GM23338 (cell line): ENCODE data around the gene GJA4. TPM values are rescaled to one million over a fixed set of nuclear protein-coding genes. Genes with fewer than 3 reads are reported as not detected.

ENCODE experiments used
- ATAC-seq: fragments of 200-7000 bp; cut with Tn5 transposase; 3 replicates; pipeline ENCODE4 v1.9.1; 2020
- DNase-seq: peaks from one replicate; pipeline ENCODE4 v3.0.0-alpha.2; 2015; ENCODE audit warnings: low spot score
- H2AFZ ChIP-seq: fragments of 200-600 bp; sonication (generic); 2 replicates; pipeline ENCODE4 v1.8.0; 2016; ENCODE audit warnings: antibody characterized with exemption, mild to moderate bottlenecking, moderate library complexity
- H3F3A ChIP-seq: fragments of 200-600 bp; sonication (generic); replicated peaks from 2 replicates; pipeline ENCODE4 v1.8.0; 2017; ENCODE audit warnings: antibody characterized with exemption, mixed run types, low read depth
- H3K27ac ChIP-seq: fragments of 200-600 bp; sonication (generic); 2 replicates; pipeline ENCODE4 v1.6.1; 2016; ENCODE audit warnings: low read depth
- H3K27me3 ChIP-seq: fragments of 200-600 bp; sonication (generic); 2 replicates; pipeline ENCODE4 v1.8.0; 2016; ENCODE audit warnings: mild to moderate bottlenecking, mixed run types, moderate library complexity; ENCODE audit not compliant: insufficient read depth
- H3K36me3 ChIP-seq: fragments of 200-600 bp; sonication (generic); 2 replicates; pipeline ENCODE4 v1.8.0; 2016; ENCODE audit warnings: mild to moderate bottlenecking; ENCODE audit not compliant: insufficient read depth
- H3K4me1 ChIP-seq: fragments of 200-600 bp; sonication (generic); 2 replicates; pipeline ENCODE4 v1.8.0; 2016; ENCODE audit warnings: mild to moderate bottlenecking, moderate library complexity; ENCODE audit not compliant: insufficient read depth
- H3K4me2 ChIP-seq: fragments of 200-600 bp; sonication (generic); 2 replicates; pipeline ENCODE4 v1.7.1; 2017; ENCODE audit warnings: mixed run types
- H3K4me3 ChIP-seq: fragments of 200-600 bp; sonication (generic); 2 replicates; pipeline ENCODE4 v1.6.1; 2016; ENCODE audit warnings: mixed run types
- H3K79me2 ChIP-seq: fragments of 200-600 bp; sonication (generic); replicated peaks from 2 replicates; pipeline ENCODE4 v1.8.0; 2017; ENCODE audit warnings: mild to moderate bottlenecking; ENCODE audit not compliant: insufficient read depth
- H3K9me2 ChIP-seq: fragments of 200-600 bp; sonication (generic); 2 replicates; pipeline ENCODE4 v1.8.0; 2017; ENCODE audit not compliant: insufficient read depth
- H4K20me1 ChIP-seq: fragments of 200-600 bp; sonication (generic); replicated peaks from 2 replicates; pipeline ENCODE4 v1.8.0; 2017; ENCODE audit warnings: mild to moderate bottlenecking; ENCODE audit not compliant: insufficient read depth
- H3K27ac Mint-ChIP-seq: 2 replicates; pipeline ENCODE4 v1.8.0; 2020; ENCODE audit warnings: inconsistent platforms, mild to moderate bottlenecking, moderate library complexity, mixed read lengths
- H3K27me3 Mint-ChIP-seq: 3 replicates; pipeline ENCODE4 v1.8.0; 2022; ENCODE audit warnings: low read depth, mild to moderate bottlenecking, moderate library complexity, mixed read lengths, inconsistent platforms; ENCODE audit not compliant: insufficient read depth, poor library complexity
- H3K36me3 Mint-ChIP-seq: 3 replicates; pipeline ENCODE4 v1.8.0; 2021; ENCODE audit warnings: low read depth, mild to moderate bottlenecking, inconsistent platforms, moderate library complexity, mixed read lengths
- H3K4me1 Mint-ChIP-seq: 3 replicates; pipeline ENCODE4 v1.8.0; 2020; ENCODE audit warnings: mild to moderate bottlenecking, inconsistent platforms, mixed read lengths
- H3K4me3 Mint-ChIP-seq: 3 replicates; pipeline ENCODE4 v1.8.0; 2021; ENCODE audit warnings: moderate library complexity, mild to moderate bottlenecking, inconsistent platforms, mixed read lengths
- H3K9me3 Mint-ChIP-seq: 3 replicates; pipeline ENCODE4 v1.8.0; 2020; ENCODE audit warnings: moderate library complexity, mild to moderate bottlenecking, inconsistent platforms, mixed read lengths
- CREB1 ChIP-seq: fragments of 250-450 bp; sonication (Bioruptor Pico); IDR thresholded peaks from 2 replicates; pipeline ENCODE4 v1.5.0; 2020; ENCODE audit warnings: low read depth, mild to moderate bottlenecking, moderate library complexity
- CTCF ChIP-seq, 2 experiments: fragments of 200-600 bp in 1 of 2; sonication (generic) in 1 of 2; conservative IDR thresholded peaks; 2 replicates each; pipeline versions ENCODE4 v1.5.1 to v1.6.1; 2016 to 2017; ENCODE audit warnings: antibody characterized with exemption in 2 of 2, low read depth in 2 of 2, mild to moderate bottlenecking in 2 of 2, moderate library complexity in 1 of 2
- EZH2 ChIP-seq: fragments of 200-600 bp; sonication (generic); IDR thresholded peaks from one replicate; pipeline ENCODE4 v1.8.0; 2017; ENCODE audit warnings: antibody characterized with exemption, mild to moderate bottlenecking, low read depth; ENCODE audit not compliant: unreplicated experiment
- JUNB ChIP-seq: IDR thresholded peaks from one replicate; pipeline ENCODE4 v1.6.1; 2016; ENCODE audit warnings: antibody characterized with exemption; ENCODE audit not compliant: unreplicated experiment
- POLR2AphosphoS5 ChIP-seq: IDR thresholded peaks from 2 replicates; pipeline ENCODE4 v1.6.1; 2016; ENCODE audit warnings: antibody characterized with exemption, low read depth
- STAT1 ChIP-seq: IDR thresholded peaks from one replicate; pipeline ENCODE4 v1.6.1; 2016; ENCODE audit warnings: antibody characterized with exemption; ENCODE audit not compliant: unreplicated experiment
- ZNF114 ChIP-seq: fragments of 250-450 bp; sonication (Bioruptor Pico); IDR thresholded peaks from 2 replicates; pipeline ENCODE4 v1.5.0; 2020; ENCODE audit warnings: mild to moderate bottlenecking, moderate library complexity
- ZNF331 ChIP-seq: fragments of 250-450 bp; sonication (Bioruptor Pico); IDR thresholded peaks from 2 replicates; pipeline ENCODE4 v1.5.0; 2020; ENCODE audit warnings: low read depth, mild to moderate bottlenecking, moderate library complexity
- ZNF462 ChIP-seq: fragments of 250-450 bp; sonication (Bioruptor Pico); IDR thresholded peaks from 2 replicates; pipeline ENCODE4 v1.5.0; 2020; ENCODE audit warnings: mild to moderate bottlenecking, moderate library complexity
- polyA plus RNA-seq: library from polyadenylated mRNA; unstranded; fragments of >200 nt; fragmentation: Nextera tagmentation; extraction: Ambion mirVana; gene quantifications from 2 replicates; pipeline ENCODE4 v1.2.1, GENCODE V29; 2016
- total RNA-seq: library from RNA; depleted of rRNA; stranded (reverse); fragments of >200 nt; shearing (Covaris generic); gene quantifications from 2 replicates; pipeline ENCODE4 v1.2.3, GENCODE V29; 2014
- TF ChIP-seq, protein P1 (sequence below): IDR thresholded peaks from one replicate; pipeline ENCODE4 v1.6.1; 2018; ENCODE audit warnings: antibody characterized with exemption; ENCODE audit not compliant: unreplicated experiment

The GJA4 gene
- total and polyA plus RNA-seq, 2 experiments from 2014 or later = 0.95 to 2.2 TPM

DNA sequence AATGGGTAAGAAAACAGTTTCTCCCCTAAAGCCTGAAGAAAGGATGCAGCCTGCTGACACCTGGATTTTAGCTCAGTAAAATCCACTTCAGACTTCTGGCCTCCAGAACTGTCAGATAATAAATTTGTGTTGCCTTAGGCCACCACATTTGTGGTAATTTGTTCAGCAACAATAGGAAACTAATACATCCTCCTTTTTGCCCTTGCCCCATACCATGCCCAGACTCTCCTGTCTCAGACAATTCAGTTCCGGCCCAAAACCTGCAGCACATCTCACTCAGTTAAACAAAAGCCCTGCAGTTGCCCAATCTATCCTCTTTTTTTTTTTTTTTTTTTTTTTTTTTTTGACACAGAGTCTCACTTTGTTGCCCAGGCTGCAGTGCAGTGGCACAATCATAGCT lies 40.9 kb downstream of the GJA4 start:
- ATAC-seq = no peak
- H3F3A ChIP-seq = no peaks in the 10 kb centered on the region
- no peaks in the 10 kb centered on the region for H3K36me3 Mint-ChIP-seq

More for the DNA sequence above, 40.9 kb downstream of the GJA4 start:
- H3K4me3 ChIP-seq = no peak overlapping the region
- no peak overlapping the region for H3K4me3 Mint-ChIP-seq
- no peak overlapping the region for H3K27ac Mint-ChIP-seq
- H3K9me3 Mint-ChIP-seq = no peaks in the 10 kb centered on the region
- TF ChIP-seq CREB1 (CRISPR knock-in tag) (no peak), EZH2 (no peak), ZNF114 (CRISPR knock-in tag) (no peak), ZNF462 (CRISPR knock-in tag) (no peak), ZNF331 (CRISPR knock-in tag) (no peak), CTCF (conservative IDR thresholded peaks at IDR 0.05; ENCODE audit: low read depth in 2 of 2) (no peak), STAT1 (no peak), JUNB (no peak), POLR2AphosphoS5 (no peak)
- TF ChIP-seq, protein P1, sequence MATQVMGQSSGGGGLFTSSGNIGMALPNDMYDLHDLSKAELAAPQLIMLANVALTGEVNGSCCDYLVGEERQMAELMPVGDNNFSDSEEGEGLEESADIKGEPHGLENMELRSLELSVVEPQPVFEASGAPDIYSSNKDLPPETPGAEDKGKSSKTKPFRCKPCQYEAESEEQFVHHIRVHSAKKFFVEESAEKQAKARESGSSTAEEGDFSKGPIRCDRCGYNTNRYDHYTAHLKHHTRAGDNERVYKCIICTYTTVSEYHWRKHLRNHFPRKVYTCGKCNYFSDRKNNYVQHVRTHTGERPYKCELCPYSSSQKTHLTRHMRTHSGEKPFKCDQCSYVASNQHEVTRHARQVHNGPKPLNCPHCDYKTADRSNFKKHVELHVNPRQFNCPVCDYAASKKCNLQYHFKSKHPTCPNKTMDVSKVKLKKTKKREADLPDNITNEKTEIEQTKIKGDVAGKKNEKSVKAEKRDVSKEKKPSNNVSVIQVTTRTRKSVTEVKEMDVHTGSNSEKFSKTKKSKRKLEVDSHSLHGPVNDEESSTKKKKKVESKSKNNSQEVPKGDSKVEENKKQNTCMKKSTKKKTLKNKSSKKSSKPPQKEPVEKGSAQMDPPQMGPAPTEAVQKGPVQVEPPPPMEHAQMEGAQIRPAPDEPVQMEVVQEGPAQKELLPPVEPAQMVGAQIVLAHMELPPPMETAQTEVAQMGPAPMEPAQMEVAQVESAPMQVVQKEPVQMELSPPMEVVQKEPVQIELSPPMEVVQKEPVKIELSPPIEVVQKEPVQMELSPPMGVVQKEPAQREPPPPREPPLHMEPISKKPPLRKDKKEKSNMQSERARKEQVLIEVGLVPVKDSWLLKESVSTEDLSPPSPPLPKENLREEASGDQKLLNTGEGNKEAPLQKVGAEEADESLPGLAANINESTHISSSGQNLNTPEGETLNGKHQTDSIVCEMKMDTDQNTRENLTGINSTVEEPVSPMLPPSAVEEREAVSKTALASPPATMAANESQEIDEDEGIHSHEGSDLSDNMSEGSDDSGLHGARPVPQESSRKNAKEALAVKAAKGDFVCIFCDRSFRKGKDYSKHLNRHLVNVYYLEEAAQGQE = no peak
- no peak for DNase-seq
- H3K9me2 ChIP-seq = no peaks in the 10 kb centered on the region
- no peak overlapping the region for H2AFZ ChIP-seq
- no peaks in the 10 kb centered on the region for H3K36me3 ChIP-seq
- no peak overlapping the region for H3K4me2 ChIP-seq
- no peaks in the 10 kb centered on the region for H4K20me1 ChIP-seq
- H3K27ac ChIP-seq = no peak overlapping the region
- peaks cover 1% of the 10 kb centered on the region for H3K27me3 Mint-ChIP-seq
- H3K79me2 ChIP-seq = no peaks in the 10 kb centered on the region
- no peaks in the 10 kb centered on the region for H3K27me3 ChIP-seq
- H3K4me1 ChIP-seq = no peaks in the 10 kb centered on the region
- H3K4me1 Mint-ChIP-seq = peaks cover 3% of the 10 kb centered on the region; the same call in 2 of the 3 replicates
